Adrenal gland (tissue), 5 donors: Measurements from ENCODE around the gene AGAP1.

Experiments used
- CTCF ChIP-seq, 6 experiments: fragments of 450-650 bp in 4 of 6; fragments of 200-600 bp in 2 of 6; sonication (generic) in 1 of 6; IDR thresholded peaks; 1 replicate in 5 of 6; 2 replicates in 1 of 6; pipeline versions ENCODE4 v1.5.1 to v1.8.0; 2016 to 2021; ENCODE audit warnings: antibody characterized with exemption in 6 of 6, mild to moderate bottlenecking in 2 of 6, moderate library complexity in 1 of 6
- POLR2A ChIP-seq, 2 donors: fragments of 450-650 bp; IDR thresholded peaks; one replicate each; pipeline ENCODE4 v1.6.1; 2017; ENCODE audit warnings: antibody characterized with exemption in 2 of 2, mild to moderate bottlenecking in 2 of 2, moderate library complexity in 1 of 2
- donor health status: DM: no; HTN: no; CAD: no.

DNA sequence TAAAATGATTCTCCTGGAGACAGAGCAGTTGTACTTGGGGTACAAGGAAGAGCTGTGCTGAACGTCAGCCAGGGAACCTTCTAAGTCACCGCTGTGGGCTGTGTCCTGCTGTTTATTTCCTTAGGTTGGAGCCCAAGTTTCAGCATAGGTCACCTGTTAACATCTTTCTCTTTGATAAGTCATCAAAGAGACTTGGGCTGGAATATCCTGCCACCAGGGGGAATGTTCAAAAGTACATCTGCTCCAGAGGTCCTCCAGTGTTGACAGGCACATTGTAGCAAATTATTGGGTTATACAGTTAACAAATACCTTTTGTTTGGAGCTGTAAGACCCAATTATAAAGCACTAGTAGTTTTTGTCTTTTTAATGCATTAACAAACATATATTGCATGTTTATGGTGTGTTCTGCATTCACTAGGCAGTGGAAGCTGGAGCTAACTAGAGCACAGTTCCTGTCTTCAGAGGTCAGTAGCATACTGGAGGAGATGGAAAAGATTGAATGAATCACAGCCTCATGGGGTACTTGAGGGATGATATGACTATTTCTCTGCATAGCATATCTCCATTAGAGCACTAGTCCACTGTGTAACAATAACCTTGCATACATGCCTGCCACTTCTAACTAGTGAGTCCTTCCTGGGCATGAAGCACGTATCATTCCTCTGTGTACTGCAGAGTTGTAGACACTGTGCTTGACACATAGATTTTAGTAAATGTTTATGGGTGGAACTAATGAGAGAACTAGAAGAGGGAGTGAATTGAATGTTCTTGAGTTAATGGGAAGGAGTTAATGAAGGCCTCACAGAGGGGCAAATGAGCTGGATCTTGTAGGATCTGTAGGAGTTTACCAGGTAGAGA, 182.1 kb downstream of the AGAP1 start:
- TF ChIP-seq CTCF (IDR thresholded peaks at IDR 0.05) (no peak), POLR2A (IDR thresholded peaks at IDR 0.05) (no peak)
